NCI-H82 treated with DMSO at 0.1 percent for 48 hours (cell line): ENCODE results near the gene PLXNB1.

Source experiments
- DNase-seq: peaks from one replicate; lab custom pipeline; 2025; ENCODE audit not compliant: unreplicated experiment; lab: John Stamatoyannopoulos, UW

Gene PLXNB1

DNA sequence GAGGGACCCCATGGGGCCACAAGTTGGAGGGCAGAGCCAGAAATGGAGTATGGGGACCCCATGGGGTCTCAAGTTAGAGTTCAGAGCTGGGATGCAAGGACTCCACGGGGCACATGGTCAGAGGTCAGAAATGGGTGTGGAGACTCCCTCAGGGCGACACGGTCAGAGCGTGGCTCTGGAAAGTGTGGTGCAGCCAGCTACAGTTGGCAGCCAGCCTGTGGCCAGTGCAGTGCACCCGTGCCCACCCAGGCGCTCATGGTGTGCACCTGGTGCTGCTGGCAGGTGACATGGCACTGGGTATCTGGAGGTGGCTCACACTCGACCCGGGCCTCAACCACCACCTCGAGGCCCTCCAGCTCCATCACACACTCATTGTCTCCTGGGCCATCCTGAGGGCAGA, 11.2 kb downstream of the PLXNB1 start:
- DNase-seq = no peak

DNA sequence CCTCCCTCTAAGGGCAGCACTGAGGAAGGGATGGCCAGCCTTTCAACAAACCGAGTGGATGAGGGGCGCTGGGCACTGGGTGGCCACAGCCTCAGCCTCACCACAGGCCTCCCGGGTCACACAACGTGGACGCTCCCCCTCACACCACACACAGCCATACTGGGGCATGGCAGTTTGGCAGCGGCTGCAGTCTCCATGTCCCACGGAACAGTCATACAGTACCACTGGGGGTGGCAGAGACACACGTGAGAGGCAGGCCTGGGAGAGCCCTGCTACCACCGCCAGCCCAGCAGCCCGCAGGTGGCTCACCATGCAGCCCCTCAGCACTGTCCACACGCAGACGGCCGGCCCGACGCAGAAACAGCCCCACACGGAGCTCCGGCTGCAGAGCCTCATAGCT, 11.7 kb downstream of the PLXNB1 start:
- DNase-seq = no peak

DNA sequence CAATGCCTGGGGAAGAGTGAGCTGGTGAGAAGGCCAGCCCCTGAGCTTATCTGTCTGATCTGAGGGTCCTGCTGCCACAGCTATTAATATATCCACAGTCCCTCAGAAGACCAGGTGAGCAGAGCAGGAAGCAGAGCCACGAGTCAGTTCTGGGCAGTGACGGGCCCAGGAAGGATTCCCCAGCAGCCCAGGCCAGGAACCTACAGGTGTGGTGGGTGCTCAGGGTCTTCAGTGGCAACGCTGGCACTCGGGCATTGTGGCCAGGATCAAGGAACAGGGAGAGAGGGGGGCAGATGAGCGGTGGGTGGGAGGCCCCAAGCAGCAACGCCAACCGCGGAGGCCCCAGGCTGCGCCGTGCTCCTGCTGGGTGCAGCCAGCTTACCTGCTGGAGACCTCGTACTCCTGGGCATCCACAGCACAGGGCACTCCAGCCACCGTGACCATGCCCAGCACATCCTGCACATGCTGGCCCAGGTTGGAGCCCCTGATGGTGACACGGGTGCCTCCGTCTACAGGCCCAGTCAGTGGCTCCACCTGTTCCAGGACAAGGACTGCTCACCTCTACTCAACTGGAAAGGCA, 12.3 kb downstream of the PLXNB1 start:
- DNase-seq = no peak

DNA sequence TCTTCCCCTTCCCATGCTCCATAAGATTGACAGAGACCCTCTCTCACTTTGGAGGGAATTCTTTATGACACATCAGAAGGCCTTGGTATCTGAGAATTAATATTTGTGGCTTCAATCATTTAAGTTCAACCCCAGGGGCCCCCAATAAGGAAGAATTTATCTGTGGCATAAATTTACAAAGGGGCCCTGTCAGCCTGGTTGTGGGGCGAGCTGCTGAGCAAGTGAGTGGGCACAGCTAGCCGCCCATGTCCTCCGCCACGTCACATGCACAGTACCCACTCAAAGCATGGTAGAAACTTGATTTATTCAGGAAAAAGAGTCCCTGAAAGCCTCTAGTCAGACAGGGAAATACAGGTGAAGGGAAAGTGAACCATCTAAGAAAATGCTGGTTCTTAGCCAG, 13.3 kb downstream of the PLXNB1 start:
- no peak for DNase-seq

DNA sequence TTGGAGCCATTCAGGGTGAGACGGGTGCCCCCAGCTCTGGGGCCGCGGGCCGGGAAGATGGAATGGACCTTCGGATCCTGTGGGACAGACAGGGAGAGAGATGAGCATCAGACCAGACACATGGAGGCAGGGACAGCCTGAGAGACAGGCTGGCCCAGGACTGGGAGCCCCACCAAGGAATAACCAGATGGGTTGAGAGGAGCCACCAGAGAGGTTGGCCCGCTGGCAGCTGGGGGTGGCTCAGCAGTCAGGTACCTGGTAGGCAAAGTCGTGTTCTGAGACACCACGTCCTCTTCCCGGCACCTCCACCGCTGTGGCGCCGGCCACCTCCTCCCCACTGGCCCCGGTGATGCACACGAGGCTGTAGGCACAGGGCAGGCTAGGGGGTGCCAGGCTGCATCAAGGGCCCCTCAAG, 13.8 kb downstream of the PLXNB1 start:
- DNase-seq = no peak

DNA sequence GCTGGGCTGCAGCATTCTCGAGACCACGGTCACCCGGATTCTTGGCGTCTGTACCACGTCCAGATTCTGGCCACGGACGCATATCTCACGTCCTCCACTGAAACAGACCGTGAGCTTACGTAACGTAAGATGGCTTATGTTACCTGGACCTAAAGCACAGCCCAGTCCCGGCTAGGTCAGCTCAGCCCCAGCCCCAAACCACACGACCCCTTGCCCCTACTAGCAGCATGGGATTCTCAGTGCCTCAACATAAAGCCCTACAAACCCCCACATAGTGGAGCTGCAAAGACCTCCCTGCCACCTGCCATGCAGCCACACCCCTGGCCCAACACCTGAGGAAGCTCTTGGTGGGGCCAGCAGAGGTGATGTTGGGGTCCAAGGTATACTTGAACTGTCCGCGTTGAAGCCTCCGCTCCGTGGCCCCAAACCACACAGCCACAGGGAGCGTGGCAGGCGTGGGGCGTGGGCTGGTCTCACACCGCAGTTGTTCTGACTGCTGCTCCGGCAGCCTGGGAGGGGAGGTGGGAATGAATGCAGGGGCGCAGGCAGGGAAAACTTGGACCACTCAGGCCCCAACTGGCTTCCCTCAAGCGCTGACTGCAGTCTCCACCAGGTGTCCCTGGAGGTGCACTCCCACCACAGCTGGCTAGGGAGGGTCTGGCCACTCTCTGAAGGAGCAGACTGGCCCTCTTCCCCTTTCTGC, 14.5 kb downstream of the PLXNB1 start:
- DNase-seq = no peak

DNA sequence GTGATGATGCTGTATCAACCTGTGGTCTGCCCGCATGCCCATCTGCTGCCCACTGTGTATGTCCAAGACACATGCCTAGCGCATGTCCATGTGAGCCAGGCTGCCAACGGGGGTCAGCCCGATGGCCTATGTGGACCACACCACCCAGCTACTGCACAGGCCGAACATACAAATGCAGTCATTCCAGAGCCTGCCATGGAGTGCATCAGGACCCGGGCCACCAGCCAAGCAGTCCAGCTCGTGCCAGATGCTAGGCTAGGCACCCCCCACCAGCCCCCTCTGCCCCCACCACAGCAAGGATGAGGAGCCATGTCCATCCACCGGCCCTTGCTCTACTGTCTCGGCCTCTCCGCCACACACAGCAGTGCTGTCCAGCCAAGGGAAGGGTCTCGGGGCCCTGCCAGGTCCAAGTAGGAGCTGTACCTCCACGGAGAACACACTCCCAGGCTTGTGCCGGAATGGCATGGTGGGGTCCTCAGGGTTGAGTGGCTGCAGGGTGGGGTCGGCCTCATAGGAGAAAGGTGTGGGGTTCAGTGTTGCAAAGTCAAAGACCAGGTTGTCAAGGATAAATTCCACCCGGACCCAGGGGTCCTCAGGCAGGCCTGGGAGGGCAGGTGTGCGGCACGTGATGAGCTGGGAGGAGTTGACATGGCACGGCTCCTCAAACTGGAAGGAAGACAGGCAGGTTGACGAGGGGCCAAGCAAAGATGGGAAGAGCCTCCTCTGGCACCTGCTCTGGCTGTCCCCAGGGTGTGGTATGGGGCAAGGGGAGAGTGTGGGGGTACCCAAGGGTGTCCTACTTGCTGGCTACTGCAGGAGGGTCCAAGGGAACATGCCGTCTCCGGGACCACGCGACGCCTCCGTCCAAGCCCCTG, 15.3 kb downstream of the PLXNB1 start:
- no peak for DNase-seq

DNA sequence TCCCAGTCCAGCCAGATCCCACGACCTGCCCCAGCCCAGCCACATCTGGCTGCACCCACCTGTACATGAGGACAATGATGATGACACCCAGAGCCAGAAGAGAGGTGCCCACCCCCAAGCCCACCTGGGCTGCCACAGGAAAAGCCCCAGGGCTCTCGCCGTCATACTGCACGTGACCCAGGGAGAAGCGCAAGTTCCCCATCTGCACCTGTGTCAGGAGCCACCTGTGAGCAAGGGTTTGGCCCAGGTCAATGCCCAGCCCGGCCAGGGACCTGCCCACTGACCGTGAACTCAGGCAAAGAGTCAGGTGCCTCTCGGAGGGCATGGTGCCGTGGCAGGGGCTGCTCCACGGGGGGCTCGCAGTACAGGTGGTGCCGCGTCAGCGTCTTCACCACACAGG, 16.3 kb downstream of the PLXNB1 start:
- DNase-seq = no peak

DNA sequence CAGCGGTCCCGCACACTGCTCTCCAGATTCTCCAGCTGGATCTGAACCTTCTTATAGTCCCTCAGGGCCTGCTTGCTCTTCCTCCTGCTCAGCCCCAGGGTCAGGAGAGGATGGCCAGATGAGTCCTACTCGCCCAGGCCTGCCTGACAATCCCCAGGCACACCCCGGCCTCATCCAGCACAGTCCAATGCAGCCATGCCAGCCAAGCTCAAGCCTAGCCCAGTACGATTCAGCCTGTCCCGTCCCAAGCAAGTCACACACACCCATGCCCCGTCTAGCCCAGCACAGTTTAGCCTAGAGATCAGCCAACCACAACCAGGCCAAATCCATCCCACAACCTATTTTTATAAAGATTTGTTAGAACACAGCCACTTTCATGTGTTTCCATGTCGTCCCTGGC, 16.8 kb downstream of the PLXNB1 start:
- no peak for DNase-seq

DNA sequence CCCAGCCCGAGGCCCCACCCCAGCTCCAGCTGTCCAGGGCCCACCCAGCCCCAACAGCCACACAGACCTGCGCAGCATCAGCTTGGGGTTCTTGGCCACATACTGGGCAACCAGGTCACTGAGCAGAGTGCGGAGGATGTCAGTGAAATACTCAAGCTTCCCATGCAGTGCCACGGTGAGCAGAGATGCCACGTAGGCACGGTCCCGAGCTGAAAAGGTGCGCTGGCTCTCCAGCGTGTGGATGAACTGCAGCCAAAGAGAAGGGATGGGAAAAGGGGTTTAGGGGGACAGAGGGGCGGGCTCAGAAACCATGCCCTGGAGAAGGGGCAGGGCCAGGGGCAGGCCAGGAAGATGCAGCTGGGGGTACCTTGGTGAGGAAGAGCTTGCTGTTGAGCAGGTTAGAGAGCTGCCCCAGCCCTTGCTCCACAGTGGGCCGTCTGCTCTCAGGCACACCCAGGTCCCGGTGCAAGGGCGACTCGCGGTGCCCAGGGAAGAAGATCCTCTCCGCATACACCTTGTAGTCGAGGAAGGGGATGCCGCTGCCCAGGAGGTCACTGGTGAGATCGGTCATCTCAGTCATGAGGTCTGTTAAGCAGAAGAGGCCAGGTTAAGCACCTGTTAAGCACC, 17.4 kb downstream of the PLXNB1 start:
- DNase-seq = no peak

DNA sequence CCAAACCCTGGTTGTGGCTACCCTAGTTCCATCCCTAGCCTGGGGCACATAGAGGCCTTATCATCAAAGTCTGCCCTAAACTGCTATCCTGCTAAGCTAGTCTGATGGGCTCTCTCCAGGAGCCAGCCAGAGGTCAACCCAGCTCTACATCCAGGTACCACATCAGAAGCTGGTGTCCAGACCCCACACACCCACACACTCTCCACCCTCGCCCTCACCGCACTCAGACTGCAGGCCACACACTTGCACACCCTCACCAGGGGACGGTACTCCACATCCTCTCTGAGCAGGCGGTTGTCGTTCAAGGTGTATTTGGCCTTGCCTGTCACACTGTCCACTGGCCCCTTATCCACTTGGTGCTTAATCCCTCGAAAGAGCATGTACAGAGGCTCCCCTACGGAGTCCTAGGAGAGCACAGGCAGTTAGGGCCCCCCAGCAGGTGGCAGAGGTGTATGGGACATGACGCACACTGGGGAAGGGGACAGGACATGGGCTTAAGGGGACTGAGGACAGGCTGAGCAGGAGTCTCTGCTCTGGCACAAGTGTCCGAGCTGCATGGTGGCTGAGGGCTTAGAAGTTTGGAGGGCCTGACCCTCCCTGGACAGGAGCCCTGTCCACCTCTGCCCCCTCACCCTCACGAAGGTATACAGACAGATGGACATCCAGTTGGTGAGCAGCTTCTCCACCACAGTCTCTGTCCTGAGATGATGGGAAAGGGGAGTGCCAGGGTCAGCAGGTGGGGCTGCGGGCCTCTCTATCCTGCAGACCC, 18.1 kb downstream of the PLXNB1 start:
- no peak for DNase-seq

DNA sequence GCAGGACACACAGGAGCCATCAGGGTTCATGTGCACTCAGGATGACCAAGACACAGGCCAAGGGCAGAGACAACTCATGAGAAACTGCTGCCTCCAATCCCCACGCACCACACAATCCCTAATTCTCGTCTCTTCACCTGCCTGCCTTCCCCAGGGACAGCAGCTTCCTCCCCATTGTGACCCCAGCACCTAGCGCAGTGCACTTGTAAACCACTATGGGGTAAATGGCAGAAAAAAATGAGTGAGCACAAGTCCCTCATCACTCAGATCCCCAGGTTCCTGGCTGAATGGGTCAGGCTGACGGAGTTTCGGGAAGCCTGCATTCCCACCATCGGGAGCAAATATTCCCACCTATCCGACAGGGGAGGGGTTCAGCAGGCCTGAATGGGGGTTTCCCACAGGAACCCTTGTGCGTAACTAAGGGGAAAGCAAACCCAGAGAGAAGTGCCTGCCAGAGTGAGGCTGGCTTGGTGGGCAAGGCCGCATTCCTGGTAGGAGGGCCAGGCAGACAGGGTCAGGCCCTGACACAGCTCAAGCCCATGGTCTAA, 18.8 kb downstream of the PLXNB1 start:
- no peak for DNase-seq

DNA sequence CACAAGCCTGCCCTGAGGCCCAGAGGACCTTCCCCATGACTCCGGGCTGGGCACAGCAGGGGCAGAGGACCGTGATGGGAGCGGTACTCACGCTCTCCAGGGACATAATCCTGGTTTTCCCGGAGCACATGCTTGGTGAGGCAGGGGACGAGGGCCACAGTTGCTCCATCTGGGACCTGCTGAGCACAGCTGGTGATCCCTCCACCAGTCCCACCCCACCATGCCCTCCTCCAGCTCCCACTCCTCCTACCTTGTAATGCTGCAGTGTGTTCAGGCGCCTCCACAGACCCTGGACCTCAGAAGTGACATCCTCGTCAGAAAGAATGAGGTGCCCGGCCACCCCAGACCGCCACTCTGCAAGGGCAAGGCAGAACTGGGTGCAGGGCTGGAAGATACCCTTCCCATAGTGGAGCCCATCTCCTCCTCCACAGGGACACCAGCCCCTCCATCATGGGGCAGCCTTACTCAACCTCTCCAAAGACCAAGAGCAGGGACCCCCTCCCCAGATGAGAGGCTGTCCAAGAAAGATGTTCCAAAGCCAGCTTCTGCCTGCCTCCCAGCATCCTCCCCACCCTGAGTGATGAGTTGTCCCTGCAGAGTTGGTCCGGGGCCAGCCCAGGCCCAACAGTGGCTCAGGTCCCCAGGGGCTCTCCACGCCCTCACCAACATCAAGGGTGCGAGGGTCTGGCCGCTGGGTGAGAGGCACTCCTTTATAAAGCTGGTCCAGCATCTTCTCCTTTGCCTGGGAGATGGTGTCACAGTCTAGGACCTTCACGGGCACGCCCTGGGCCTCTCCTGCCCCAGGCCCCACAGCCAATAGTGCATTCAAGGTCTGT, 19.5 kb downstream of the PLXNB1 start:
- DNase-seq = no peak

DNA sequence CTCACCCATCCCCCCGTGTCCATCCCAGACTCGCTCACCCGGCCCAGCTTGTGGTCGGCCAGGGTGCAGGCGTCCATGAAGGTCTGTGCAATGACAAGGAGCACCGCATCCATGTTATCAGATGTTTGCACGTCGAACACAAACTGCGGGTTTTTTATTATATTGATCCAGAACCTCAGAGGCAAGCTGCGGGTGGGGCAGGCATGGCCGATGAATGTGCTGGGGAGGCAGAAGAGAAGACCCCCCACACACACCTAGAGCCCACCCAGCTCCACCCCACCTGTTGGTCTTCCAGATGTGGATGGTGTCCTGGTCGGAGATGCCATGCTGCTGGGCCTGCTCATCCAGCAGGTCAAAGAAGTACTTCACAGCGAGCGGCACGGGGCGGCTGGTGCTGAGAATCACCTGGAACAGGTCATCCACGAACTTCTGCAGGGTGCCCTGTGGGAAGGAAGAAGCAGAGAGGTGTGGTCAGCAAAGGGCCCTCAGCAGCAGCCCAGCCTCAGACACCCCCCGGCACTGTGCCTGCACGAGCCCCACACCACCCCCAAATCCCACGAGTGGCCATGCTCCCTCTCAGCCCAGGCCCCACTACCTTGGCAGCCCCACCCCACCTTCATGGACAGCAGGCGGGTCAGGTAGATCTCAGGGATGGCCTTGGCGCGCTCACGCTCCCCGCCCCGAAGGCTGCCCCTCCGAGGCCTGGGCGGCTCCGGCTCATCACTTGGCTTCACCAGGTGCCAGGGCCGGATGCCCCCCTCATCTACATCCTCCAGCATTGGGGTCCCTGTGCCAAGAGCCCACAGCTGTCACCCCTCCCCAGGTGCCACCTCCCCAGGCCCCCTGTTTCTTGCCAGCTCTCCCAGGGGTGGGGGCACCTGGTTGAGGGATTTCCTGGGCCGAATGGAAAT, 20.3 kb downstream of the PLXNB1 start:
- no peak for DNase-seq

DNA sequence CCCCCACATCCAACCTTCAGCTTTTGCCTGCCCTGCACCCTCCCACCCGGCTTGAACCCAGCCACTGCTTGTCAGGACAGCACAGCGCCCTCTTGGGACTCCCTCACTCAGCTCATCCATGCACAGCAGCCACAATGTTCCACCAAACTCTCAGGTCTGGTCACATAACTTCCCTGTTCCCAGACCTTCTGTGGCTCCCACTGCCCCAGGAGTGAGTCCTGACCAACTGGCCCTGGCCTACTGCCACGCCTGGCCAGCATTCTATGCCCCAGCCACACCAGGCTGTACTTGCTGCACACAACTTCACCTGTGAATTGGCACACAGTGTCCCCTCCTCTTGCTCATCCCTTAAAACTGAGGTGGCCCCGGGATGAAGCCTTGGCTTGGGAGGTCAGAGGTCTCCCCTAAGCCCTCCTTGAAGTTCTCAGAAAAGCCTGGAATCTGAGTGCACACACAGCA, 21.0 kb downstream of the PLXNB1 start:
- no peak for DNase-seq

DNA sequence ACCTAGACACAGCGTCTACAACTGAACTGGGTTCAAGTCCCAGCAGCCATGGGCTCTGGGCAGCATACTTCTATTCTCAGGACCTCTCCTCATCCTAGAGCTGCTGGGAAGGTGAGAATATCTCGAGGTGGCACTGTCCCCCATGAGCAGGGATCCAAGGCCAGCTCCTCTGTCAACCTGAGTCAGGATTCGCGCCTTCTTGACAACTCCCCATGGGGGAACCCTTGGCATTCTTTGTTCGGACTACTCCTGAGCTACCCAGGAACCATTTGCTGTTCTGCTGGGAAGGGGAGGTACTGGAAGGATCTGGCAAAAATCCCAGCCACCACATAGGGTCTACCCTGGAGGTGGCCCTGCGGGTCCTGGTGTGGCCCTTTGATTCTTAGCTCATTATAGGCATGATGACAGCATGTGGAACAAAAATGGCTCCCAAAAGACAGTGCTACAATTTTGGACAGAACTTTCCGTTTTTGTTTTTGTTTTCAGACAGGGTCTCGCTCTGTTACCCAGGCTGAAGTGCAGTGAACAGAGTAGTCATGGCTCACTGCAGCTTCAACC, 22.3 kb downstream of the PLXNB1 start:
- no peak for DNase-seq

DNA sequence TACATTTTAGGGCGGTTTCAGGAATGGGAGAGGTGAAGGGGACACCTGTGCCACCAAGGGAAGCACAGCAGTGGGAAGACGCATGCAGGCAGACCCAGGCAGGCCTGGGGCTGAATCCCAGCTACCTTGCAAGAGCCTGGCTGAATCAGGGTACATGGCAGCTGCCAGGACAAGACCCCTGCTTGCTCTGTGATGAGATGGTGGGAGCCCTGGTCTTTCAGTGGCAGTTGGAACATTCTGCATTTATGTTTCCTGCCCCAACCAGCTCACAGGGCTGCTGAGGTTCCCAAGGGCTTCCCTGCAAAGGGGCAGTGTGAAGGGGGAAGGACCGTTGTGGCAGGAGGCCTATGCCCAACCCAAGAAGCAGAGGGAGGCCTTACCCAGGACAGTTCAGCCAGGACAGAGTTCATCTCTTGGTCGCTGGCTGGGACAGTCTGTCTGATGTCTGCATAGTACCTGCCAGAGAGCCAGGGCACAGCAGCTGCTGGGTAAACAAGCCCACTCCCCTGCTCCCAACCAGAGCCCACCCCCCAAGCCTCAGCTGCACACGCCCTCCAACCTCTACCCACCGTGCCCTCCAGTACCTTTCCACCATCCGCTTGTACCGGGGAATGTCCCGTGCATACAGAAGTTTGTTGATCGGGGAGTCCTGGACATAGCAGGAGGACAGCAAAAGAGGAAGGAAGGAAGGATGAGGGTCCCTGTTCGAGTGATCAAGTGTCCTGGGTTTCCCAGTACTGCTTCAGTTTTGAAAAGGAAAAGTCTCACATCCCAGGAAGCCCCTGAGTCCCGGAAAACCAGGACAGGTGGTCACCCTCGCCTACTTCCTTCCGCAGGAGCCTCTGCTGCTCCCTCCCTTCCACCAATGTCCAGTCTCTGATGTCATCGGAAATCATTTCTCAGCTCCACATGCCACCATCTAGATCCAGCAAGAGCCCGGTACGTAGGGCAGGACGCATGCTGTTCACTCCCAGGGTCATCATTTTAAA, 23.1 kb downstream of the PLXNB1 start:
- DNase-seq = no peak
